Gastrocnemius medialis (tissue), 4 donors: ENCODE measurements around the gene SLC15A4. TPM values are rescaled to one million over a fixed set of nuclear protein-coding genes. Genes with fewer than 3 reads are reported as not detected.

ENCODE experiments used
- ATAC-seq, 2 donors: fragments of 150-250 bp; one replicate each; pipeline ENCODE4 v1.9.1; 2016
- DNase-seq, 2 donors: peaks; one replicate each; pipeline ENCODE4 v3.0.0-alpha.2; 2019
- H3K27ac ChIP-seq, 4 donors: fragments of 200-600 bp; sonication (generic); 1 replicate in 1 of 4; 2 replicates in 3 of 4; pipeline ENCODE4 v1.5.1; 2016 to 2018; ENCODE audit warnings: mild to moderate bottlenecking in 2 of 4, moderate library complexity in 1 of 4
- H3K27me3 ChIP-seq, 3 donors: fragments of 200-600 bp; sonication (generic) in 2 of 3; 1 replicate in 1 of 3; 2 replicates in 2 of 3; pipeline versions ENCODE4 v1.5.1 to v1.6.0; 2016 to 2019; ENCODE audit warnings: mild to moderate bottlenecking in 1 of 3, moderate library complexity in 1 of 3
- H3K36me3 ChIP-seq, 2 donors: fragments of 200-600 bp; sonication (generic) in 1 of 2; one replicate each; pipeline ENCODE4 v1.5.1; 2017 to 2018
- H3K4me1 ChIP-seq, 2 donors: fragments of 200-600 bp; sonication (generic) in 1 of 2; one replicate each; pipeline ENCODE4 v1.5.1; 2016 to 2017; ENCODE audit warnings: mild to moderate bottlenecking in 2 of 2
- H3K4me3 ChIP-seq, 4 donors: fragments of 200-600 bp; sonication (generic) in 3 of 4; 1 replicate in 1 of 4; 2 replicates in 3 of 4; pipeline ENCODE4 v1.5.1; 2016 to 2019; ENCODE audit warnings: mild to moderate bottlenecking in 2 of 4
- H3K9me3 ChIP-seq, 3 donors: fragments of 200-600 bp; sonication (generic) in 2 of 3; 1 replicate in 1 of 3; 2 replicates in 2 of 3; pipeline ENCODE4 v1.5.1; 2016 to 2019
- CTCF ChIP-seq, 5 experiments: fragments of 450-650 bp in 3 of 5; fragments of 200-600 bp in 2 of 5; sonication (generic) in 2 of 5; IDR thresholded peaks in 4 of 5; conservative IDR thresholded peaks in 1 of 5; 1 replicate in 4 of 5; 2 replicates in 1 of 5; pipeline ENCODE4 v1.5.1; 2016 to 2019; ENCODE audit warnings: antibody characterized with exemption in 5 of 5, mild to moderate bottlenecking in 3 of 5, moderate library complexity in 3 of 5
- POLR2A ChIP-seq, 2 donors: fragments of 450-650 bp; IDR thresholded peaks; one replicate each; pipeline ENCODE4 v1.6.1; 2017; ENCODE audit warnings: antibody characterized with exemption in 2 of 2, mild to moderate bottlenecking in 2 of 2, moderate library complexity in 2 of 2
- in situ Hi-C, 4 donors: fragments of 200-750 bp; cut with MboI; loops; one replicate each; pipeline versions ENCODE4 v1.15.0 to v1.8.0; 2017; ENCODE audit warnings: low sequenced_read_pairs in 4 of 4
- intact Hi-C: fragments of 100-400 bp; cut with DNase I; formaldehyde crosslinking; loops from one replicate; pipeline ENCODE4 v1.15.1; 2023; ENCODE audit warnings: low total_unique reads
- total RNA-seq, 4 donors: library from RNA; depleted of rRNA; stranded (reverse); fragments of >200 nt; gene quantifications; one replicate each; pipeline versions ENCODE4 v1.1.0 to v1.2.3, GENCODE V29; 2016

SLC15A4 gene
- total RNA-seq, 4 donors from 2014 or later, result 59.8 to 122 (median 79.1) TPM

- TF ChIP-seq CTCF (IDR thresholded peaks at IDR 0.05 in 4 of 5, conservative IDR thresholded peaks at IDR 0.05 in 1 of 5), result no peak
- TF ChIP-seq POLR2A (IDR thresholded peaks at IDR 0.05), result no peak
- no peaks in the 10 kb centered on the region for H3K9me3 ChIP-seq
- no peak overlapping the region for H3K27ac ChIP-seq
- H3K4me3 ChIP-seq, result no peak overlapping the region
- ATAC-seq (no peak), DNase-seq (no peak)
- no peaks in the 10 kb centered on the region for H3K27me3 ChIP-seq
- intact Hi-C loops, result no loop called here
- no peaks in the 10 kb centered on the region for H3K36me3 ChIP-seq
- in situ Hi-C loops, result no loop called here
- H3K4me1 ChIP-seq, result no peaks in the 10 kb centered on the region
These were observed 69.5 kb downstream of the SLC15A4 start for GRCh38 chr12:128754275-128754674.

GRCh38 chr12:128753438-128753837 is 70.3 kb downstream of the SLC15A4 start:
- H3K4me1 ChIP-seq, result no peaks in the 10 kb centered on the region
- no peak for TF ChIP-seq POLR2A (IDR thresholded peaks at IDR 0.05)
- no peak for TF ChIP-seq CTCF (IDR thresholded peaks at IDR 0.05 in 4 of 5, conservative IDR thresholded peaks at IDR 0.05 in 1 of 5)
- no peaks in the 10 kb centered on the region for H3K9me3 ChIP-seq
- no peaks in the 10 kb centered on the region for H3K27me3 ChIP-seq
- no peaks in the 10 kb centered on the region for H3K36me3 ChIP-seq
- H3K4me3 ChIP-seq, result no peak overlapping the region
- ATAC-seq (no peak), DNase-seq (no peak)
- H3K27ac ChIP-seq, result no peak overlapping the region
- intact Hi-C loops (no loop called here), in situ Hi-C loops (no loop called here)

GRCh38 chr12:128752386-128752785 is 71.4 kb downstream of the SLC15A4 start:
- H3K27ac ChIP-seq, result no peak overlapping the region
- intact Hi-C loops, result no loop called here
- no peaks in the 10 kb centered on the region for H3K4me1 ChIP-seq
- in situ Hi-C loops, result no loop called here
- no peaks in the 10 kb centered on the region for H3K27me3 ChIP-seq
- DNase-seq (no peak), ATAC-seq (no peak)
- TF ChIP-seq CTCF (IDR thresholded peaks at IDR 0.05 in 4 of 5, conservative IDR thresholded peaks at IDR 0.05 in 1 of 5) (no peak), POLR2A (IDR thresholded peaks at IDR 0.05) (no peak)
- H3K36me3 ChIP-seq, result no peaks in the 10 kb centered on the region
- no peak overlapping the region for H3K4me3 ChIP-seq
- no peaks in the 10 kb centered on the region for H3K9me3 ChIP-seq

- no peak for DNase-seq
- TF ChIP-seq CTCF (IDR thresholded peaks at IDR 0.05 in 4 of 5, conservative IDR thresholded peaks at IDR 0.05 in 1 of 5), result no peak
- TF ChIP-seq POLR2A (IDR thresholded peaks at IDR 0.05), result no peak
- ATAC-seq, result no peak
These were observed 76.3 kb downstream of the SLC15A4 start for GRCh38 chr12:128747441-128747840.

More at GRCh38 chr12:128747441-128747840, 76.3 kb downstream of the SLC15A4 start:
- Histone ChIP-seq H3K27ac (no peak overlapping the region), H3K9me3 (no peaks in the 10 kb centered on the region), H3K4me1 (no peaks in the 10 kb centered on the region), H3K4me3 (no peak overlapping the region), H3K36me3 (no peaks in the 10 kb centered on the region), H3K27me3 (no peaks in the 10 kb centered on the region)
- in situ Hi-C loops (no loop called here), intact Hi-C loops (no loop called here)
